Astrocyte (in vitro differentiated cells and primary cell): ENCODE measurements around the gene GRHL1.

Experiments used
- CTCF ChIP-seq: IDR thresholded peaks from 2 replicates; pipeline ENCODE4 v1.5.1; 2011; ENCODE audit warnings: low read depth, mild to moderate bottlenecking, inconsistent platforms, low read length, moderate library complexity; ENCODE audit not compliant: insufficient read depth
- EZH2 ChIP-seq: IDR thresholded peaks from 2 replicates; pipeline ENCODE4 v1.6.1; 2012; ENCODE audit warnings: mild to moderate bottlenecking, low read length, inconsistent platforms; ENCODE audit not compliant: insufficient read depth

- TF ChIP-seq EZH2, result no peak
- no peak for TF ChIP-seq CTCF
Observed at GRCh38 chr2:9974343-9974742, 22.9 kb downstream of the GRHL1 start.
